H1 (cell line): ENCODE data around the gene NADSYN1. TPM values are rescaled to one million over a fixed set of nuclear protein-coding genes. Genes with fewer than 3 reads are reported as not detected.

Experiments used
- CTCF ChIA-PET: fragments of 300-600 bp; sonication (Branson Sonifier 250); formaldehyde crosslinking; loops from one replicate; lab custom pipeline; 2021; ENCODE audit not compliant: partially characterized antibody; lab: Charles Lee
- POLR2A ChIA-PET: fragments of 300-600 bp; sonication (Branson Sonifier 250); formaldehyde crosslinking; loops from one replicate; lab custom pipeline; 2021; ENCODE audit warnings: inconsistent platforms; ENCODE audit not compliant: partially characterized antibody; lab: Charles Lee
- DNase-seq, 2 experiments: peaks; one replicate each; pipeline versions ENCODE4 v3.0.0 to v3.0.0-alpha.2; 2010 to 2022; ENCODE audit warnings: low spot score in 2 of 2, low read depth in 1 of 2, mixed read lengths in 1 of 2
- FAIRE-seq: peaks from 2 replicates; lab custom pipeline; 2011; peaks lifted over from hg19 to GRCh38; lab: Jason Lieb, UNC
- H2AFZ ChIP-seq: 2 replicates; pipeline ENCODE4 v1.8.1; 2012; ENCODE audit warnings: low read length, inconsistent platforms
- H2AK5ac ChIP-seq: 2 replicates; pipeline ENCODE4 v1.6.1; 2013; ENCODE audit warnings: low read depth, low read length
- H2BK120ac ChIP-seq: replicated peaks from 2 replicates; pipeline ENCODE3; 2013; ENCODE audit warnings: low read depth, low read length, inconsistent platforms
- H2BK12ac ChIP-seq: 2 replicates; pipeline ENCODE4 v1.6.1; 2013; ENCODE audit warnings: low read depth, low read length
- H2BK15ac ChIP-seq: 2 replicates; pipeline ENCODE4 v1.6.1; 2013; ENCODE audit warnings: low read length
- H2BK20ac ChIP-seq: 2 replicates; pipeline ENCODE4 v1.6.1; 2013; ENCODE audit warnings: low read length
- H2BK5ac ChIP-seq: 2 replicates; pipeline ENCODE4 v1.6.1; 2013; ENCODE audit warnings: low read depth, low read length
- H3K14ac ChIP-seq: 2 replicates; pipeline ENCODE4 v1.6.1; 2013; ENCODE audit warnings: inconsistent platforms; ENCODE audit not compliant: insufficient read length
- H3K18ac ChIP-seq: 2 replicates; pipeline ENCODE4 v1.6.1; 2013; ENCODE audit warnings: low read length; ENCODE audit errors: extremely low read depth
- H3K23ac ChIP-seq: 2 replicates; pipeline ENCODE4 v1.6.1; 2013; ENCODE audit warnings: inconsistent platforms; ENCODE audit not compliant: insufficient read length
- H3K23me2 ChIP-seq: 2 replicates; pipeline ENCODE4 v1.6.1; 2013; ENCODE audit warnings: low read depth, low read length
- H3K27ac ChIP-seq: 2 replicates; pipeline ENCODE4 v1.6.1; 2011; ENCODE audit warnings: low read depth, low read length, inconsistent platforms
- H3K27me3 ChIP-seq, 4 experiments: replicated peaks in 1 of 4; 1 replicate in 1 of 4; 2 replicates in 3 of 4; pipeline versions ENCODE4 v1.6.1 to v1.8.1; 2011 to 2013; ENCODE audit warnings: low read length in 3 of 4, mild to moderate bottlenecking in 3 of 4, inconsistent platforms in 2 of 4, mixed read lengths in 2 of 4, moderate library complexity in 1 of 4; ENCODE audit not compliant: control insufficient read depth in 3 of 4, insufficient read depth in 3 of 4; ENCODE audit errors: extremely low read depth in 1 of 4
- H3K36me3 ChIP-seq, 4 experiments: 2 replicates each; pipeline versions ENCODE4 v1.6.1 to v1.8.1; 2011 to 2013; ENCODE audit warnings: mild to moderate bottlenecking in 4 of 4, low read length in 3 of 4, moderate library complexity in 2 of 4, control low read depth in 1 of 4, inconsistent platforms in 1 of 4; ENCODE audit not compliant: insufficient read depth in 4 of 4, control insufficient read depth in 2 of 4
- H3K4ac ChIP-seq: replicated peaks from 2 replicates; pipeline ENCODE3; 2013; ENCODE audit warnings: low read length, low read depth, mixed read lengths, inconsistent platforms; ENCODE audit not compliant: insufficient read length
- H3K4me1 ChIP-seq, 4 experiments: replicated peaks in 1 of 4; 1 replicate in 1 of 4; 2 replicates in 3 of 4; pipeline versions ENCODE4 v1.6.1 to v1.8.1; 2011 to 2013; ENCODE audit warnings: low read length in 3 of 4, inconsistent platforms in 2 of 4, mixed read lengths in 1 of 4; ENCODE audit not compliant: insufficient read depth in 4 of 4, control insufficient read depth in 3 of 4
- H3K4me2 ChIP-seq, 2 experiments: 2 replicates each; pipeline versions ENCODE4 v1.6.1 to v1.8.1; 2011 to 2013; ENCODE audit warnings: low read depth in 2 of 2, low read length in 2 of 2, control low read depth in 1 of 2, inconsistent platforms in 1 of 2, mild to moderate bottlenecking in 1 of 2; ENCODE audit not compliant: insufficient read depth in 1 of 2
- H3K4me3 ChIP-seq, 4 experiments: fragments of 200-600, 300-600 bp in 1 of 4; sonication (generic), shearing (Covaris generic), sonication (Bioruptor Twin) in 1 of 4; 2 replicates each; pipeline versions ENCODE4 v1.5.1 to v1.8.1; 2011 to 2016; ENCODE audit warnings: low read length in 4 of 4, low read depth in 3 of 4, control low read depth in 2 of 4, inconsistent platforms in 2 of 4, mild to moderate bottlenecking in 2 of 4, mixed read lengths in 1 of 4, moderate library complexity in 1 of 4; ENCODE audit not compliant: insufficient read depth in 2 of 4; ENCODE audit errors: extremely low read depth in 1 of 4
- H3K56ac ChIP-seq: replicated peaks from 2 replicates; pipeline ENCODE3; 2013; ENCODE audit warnings: low read depth, mild to moderate bottlenecking, mixed read lengths, low read length, inconsistent platforms; ENCODE audit not compliant: insufficient read length
- H3K79me1 ChIP-seq: 2 replicates; pipeline ENCODE4 v1.6.1; 2013; ENCODE audit warnings: low read depth, low read length, control low read depth
- H3K79me2 ChIP-seq, 2 experiments: 2 replicates each; pipeline versions ENCODE4 v1.6.1 to v1.8.1; 2012 to 2013; ENCODE audit warnings: low read length in 2 of 2, mild to moderate bottlenecking in 2 of 2, inconsistent platforms in 1 of 2; ENCODE audit not compliant: insufficient read depth in 2 of 2, control insufficient read depth in 1 of 2
- H3K9ac ChIP-seq, 4 experiments: replicated peaks in 1 of 4; 1 replicate in 1 of 4; 2 replicates in 3 of 4; pipeline versions ENCODE4 v1.6.1 to v1.8.1; 2011 to 2013; ENCODE audit warnings: low read depth in 3 of 4, low read length in 3 of 4, control low read depth in 2 of 4, mild to moderate bottlenecking in 2 of 4, moderate library complexity in 2 of 4, inconsistent platforms in 1 of 4; ENCODE audit errors: extremely low read depth in 1 of 4
- H3K9me3 ChIP-seq, 2 experiments: 2 replicates each; pipeline versions ENCODE4 v1.6.1 to v1.8.1; 2012 to 2013; ENCODE audit warnings: mild to moderate bottlenecking in 2 of 2, moderate library complexity in 2 of 2, control low read depth in 1 of 2, inconsistent platforms in 1 of 2, low read depth in 1 of 2, low read length in 1 of 2, mixed read lengths in 1 of 2; ENCODE audit not compliant: insufficient read depth in 2 of 2
- H4K20me1 ChIP-seq, 2 experiments: replicated peaks in 1 of 2; 2 replicates each; pipeline versions ENCODE3 to v1.8.1; 2011 to 2013; ENCODE audit warnings: inconsistent platforms in 2 of 2, low read length in 2 of 2, mild to moderate bottlenecking in 1 of 2; ENCODE audit not compliant: insufficient read depth in 2 of 2, control insufficient read depth in 1 of 2
- H4K5ac ChIP-seq: 2 replicates; pipeline ENCODE4 v1.6.1; 2013; ENCODE audit warnings: low read length, low read depth, mixed read lengths, inconsistent platforms; ENCODE audit not compliant: insufficient read length
- H4K8ac ChIP-seq: 2 replicates; pipeline ENCODE4 v1.8.0; 2013; ENCODE audit warnings: mild to moderate bottlenecking, moderate library complexity, low read length, inconsistent platforms; ENCODE audit not compliant: insufficient read depth; ENCODE audit errors: extremely low read depth
- H4K91ac ChIP-seq: replicated peaks from 2 replicates; pipeline ENCODE3; 2013; ENCODE audit warnings: low read length, mixed read lengths, inconsistent platforms; ENCODE audit not compliant: insufficient read length
- POLR2A ChIP-seq, 2 experiments: IDR thresholded peaks; 1 replicate in 1 of 2; 2 replicates in 1 of 2; pipeline ENCODE4 v1.6.1; 2011; ENCODE audit warnings: low read depth in 2 of 2, low read length in 2 of 2, mild to moderate bottlenecking in 2 of 2; ENCODE audit errors: control extremely low read depth in 1 of 2
- SIN3A ChIP-seq, 2 experiments: IDR thresholded peaks in 1 of 2; conservative IDR thresholded peaks in 1 of 2; 2 replicates each; pipeline ENCODE4 v1.6.1; 2011 to 2012; ENCODE audit warnings: low read length in 2 of 2, improper control_type of control experiment in 1 of 2, low read depth in 1 of 2, mild to moderate bottlenecking in 1 of 2
- WGBS, 2 experiments: shearing (Covaris generic) in 1 of 2; methylation state at CpG; one replicate each; pipeline versions ENCODE4 v1.1.6 to v1.1.7; 2013 to 2015; ENCODE audit warnings: low lambda C conversion rate in 2 of 2, mixed read lengths in 2 of 2, inconsistent platforms in 1 of 2, low coverage in 1 of 2, missing lambda C conversion rate in 1 of 2; ENCODE audit not compliant: insufficient replicate concordance in 2 of 2, insufficient coverage in 1 of 2, insufficient read length in 1 of 2; ENCODE audit errors: extremely low coverage in 1 of 2, missing lambda C conversion rate in 1 of 2; 5-methylcytosine and 5-hydroxymethylcytosine counted together
- polyA plus RNA-seq, 7 experiments: library from polyadenylated mRNA; depleted of rRNA in 3 of 7; stranded (reverse) in 5 of 7; unstranded in 2 of 7; fragments of >200 nt in 5 of 7; fragments of 200-250 nt in 2 of 7; gene quantifications; 1 replicate in 5 of 7; 2 replicates in 1 of 7; 4 replicates in 1 of 7; pipeline versions ENCODE4 v1.2.1 to v1.2.3, GENCODE V29; 2011 to 2013; ENCODE audit warnings: missing spikeins in 2 of 7, mixed read lengths in 2 of 7
- total RNA-seq: library from RNA; stranded (reverse); fragmentation: NEBNext Ultra II Directional; extraction: Animal tissue kit (Norgen Biotek cat#: 25700); gene quantifications from 2 replicates; pipeline ENCODE4 v1.2.1, GENCODE V29; 2021

The NADSYN1 gene
- total and polyA plus RNA-seq, 2 of the 8 experiments (the other 6 are each of a cell fraction or from before 2014, with no cell fraction given), result 38.3 to 38.6 TPM

GRCh38 chr11:71451596-71452198, 1.3 kb upstream of the NADSYN1 start:
- Histone ChIP-seq H3K4ac (no peak overlapping the region), H3K4me2 (peak overlapping the region; percentile 73 to 97), H4K8ac (no peak overlapping the region), H3K4me1 (peaks cover 3 to 17% (median 9%) of the 10 kb centered on the region in 4 experiments; a peak in 6 of 7 replicates), H4K20me1 (peaks cover 0 to 14% of the 10 kb centered on the region in 2 experiments), H2AFZ (no peak overlapping the region), H3K9me3 (no peaks in the 10 kb centered on the region), H3K56ac (no peak overlapping the region), H2BK15ac (no peak overlapping the region), H4K5ac (no peak overlapping the region), H3K23me2 (peaks cover 21% of the 10 kb centered on the region), H2BK120ac (no peak overlapping the region), H2BK20ac (no peak overlapping the region), H2BK5ac (no peak overlapping the region), H2AK5ac (no peak overlapping the region), H3K79me1 (peaks cover 8% of the 10 kb centered on the region), H3K79me2 (peaks cover 0 to 39% of the 10 kb centered on the region in 2 experiments; a peak in 3 of 4 replicates), H4K91ac (no peak overlapping the region), H3K27ac (no peak overlapping the region), H3K14ac (no peak overlapping the region), H2BK12ac (no peak overlapping the region), H3K36me3 (peaks cover 0 to 19% (median 3%) of the 10 kb centered on the region in 4 experiments; a peak in 3 of 8 replicates), H3K9ac (no peak overlapping the region), H3K27me3 (no peaks in the 10 kb centered on the region), H3K4me3 (peak overlapping the region; percentile 56 to 99 (median 78); a peak in 4 of 8 replicates), H3K18ac (0 out of 2 replicates have a peak overlapping the region, but pooled peaks have one; percentile 15), H3K23ac (no peak overlapping the region)
- CTCF ChIA-PET, result interaction anchor here (1.0 kb wide), 2 partner anchors 32 to 365 kb away, joined by 4 read pairs; no protein-coding TSS in a partner anchor
- WGBS, 2 experiments, result 50% methylated on average over 9 of the region's 9 CpGs; no CpG with 5 or more reads in 1 of the 2 experiments
- no peak for FAIRE-seq
- POLR2A ChIA-PET, result interaction anchor here (1.3 to 1.6 kb wide), 2 partner anchors 11 to 114 kb away, joined by 4 to 5 read pairs; partner anchors contain the start of gene KRTAP5-10
- TF ChIP-seq SIN3A (conservative IDR thresholded peaks at IDR 0.05 in 1 of 2, IDR thresholded peaks at IDR 0.05 in 1 of 2; ENCODE audit: low read depth in 1 of 2, low read length in 2 of 2) (0 out of 4 replicates have a peak, but pooled peaks of 1 of the 2 experiments have one; percentile 22), POLR2A (IDR thresholded peaks at IDR 0.05; ENCODE audit: control extremely low read depth in 1 of 2, low read depth in 2 of 2, low read length in 2 of 2) (no peak)
- peak in 1 of 2 experiments; percentile 38 for DNase-seq
